ENCODE measurements around the gene GPR137. TPM values are rescaled to one million over a fixed set of nuclear protein-coding genes. Genes with fewer than 3 reads are reported as not detected.
A peak's percentile ranks its signal among the peaks of the same experiment; 100 is the strongest.

The GPR137 gene
- total and polyA plus RNA-seq, 12 donors = 15.6 to 69.8 (median 41.2) TPM

GRCh38 chr11:64281957-64282770 lies 3.5 kb upstream of the GPR137 start:
- no peak for DNase-seq
- TF ChIP-seq, protein P1, sequence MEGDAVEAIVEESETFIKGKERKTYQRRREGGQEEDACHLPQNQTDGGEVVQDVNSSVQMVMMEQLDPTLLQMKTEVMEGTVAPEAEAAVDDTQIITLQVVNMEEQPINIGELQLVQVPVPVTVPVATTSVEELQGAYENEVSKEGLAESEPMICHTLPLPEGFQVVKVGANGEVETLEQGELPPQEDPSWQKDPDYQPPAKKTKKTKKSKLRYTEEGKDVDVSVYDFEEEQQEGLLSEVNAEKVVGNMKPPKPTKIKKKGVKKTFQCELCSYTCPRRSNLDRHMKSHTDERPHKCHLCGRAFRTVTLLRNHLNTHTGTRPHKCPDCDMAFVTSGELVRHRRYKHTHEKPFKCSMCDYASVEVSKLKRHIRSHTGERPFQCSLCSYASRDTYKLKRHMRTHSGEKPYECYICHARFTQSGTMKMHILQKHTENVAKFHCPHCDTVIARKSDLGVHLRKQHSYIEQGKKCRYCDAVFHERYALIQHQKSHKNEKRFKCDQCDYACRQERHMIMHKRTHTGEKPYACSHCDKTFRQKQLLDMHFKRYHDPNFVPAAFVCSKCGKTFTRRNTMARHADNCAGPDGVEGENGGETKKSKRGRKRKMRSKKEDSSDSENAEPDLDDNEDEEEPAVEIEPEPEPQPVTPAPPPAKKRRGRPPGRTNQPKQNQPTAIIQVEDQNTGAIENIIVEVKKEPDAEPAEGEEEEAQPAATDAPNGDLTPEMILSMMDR (IDR thresholded peaks at IDR 0.05) = no peak
- Histone ChIP-seq H3K36me3 (replicated peaks in 1 of 2) (peaks cover 0 to 17% of the 10 kb centered on the region in 2 donors), H3K4me1 (replicated peaks in 1 of 2) (peaks cover 15 to 19% of the 10 kb centered on the region in 2 donors), H3K27me3 (no peaks in the 10 kb centered on the region), H3K9me3 (replicated peaks in 1 of 3) (no peaks in the 10 kb centered on the region), H3K4me3 (no peak overlapping the region), H3K27ac (no peak overlapping the region)
- intact Hi-C loops (cut with DNase I) = no loop called here
- whole genome bisulfite sequencing, 4 donors = 92 to 96% (median 95%) methylated on average over 22 of the region's 22 CpGs

GRCh38 chr11:64283092-64283491 lies 2.6 kb upstream of the GPR137 start:
- 90 to 94% (median 93%) methylated on average over 3 of the region's 3 CpGs for WGBS, 4 donors
- TF ChIP-seq, protein P1 (IDR thresholded peaks at IDR 0.05) = no peak
- no peak for TF ChIP-seq POLR2A (IDR thresholded peaks at IDR 0.05)
- no peaks in the 10 kb centered on the region for H3K9me3 ChIP-seq (replicated peaks in 1 of 3)
- no peak for DNase-seq
- no peak overlapping the region for H3K27ac ChIP-seq
- no peak overlapping the region for H3K4me3 ChIP-seq
- no peaks in the 10 kb centered on the region for H3K27me3 ChIP-seq
- peaks cover 15 to 19% of the 10 kb centered on the region in 2 donors for H3K4me1 ChIP-seq (replicated peaks in 1 of 2)
- intact Hi-C loops (cut with DNase I) = no loop called here
- peaks cover 0 to 11% of the 10 kb centered on the region in 2 donors for H3K36me3 ChIP-seq (replicated peaks in 1 of 2)

- H3K27ac ChIP-seq = peak within 1 kb of the TSS; percentile 77 to 94 (median 87)
- no peaks in the 10 kb centered on the region for H3K9me3 ChIP-seq (replicated peaks in 1 of 3)
- DNase-seq = peak; percentile 96 to 98 (median 97)
- peaks cover 15 to 19% of the 10 kb centered on the region in 2 donors for H3K4me1 ChIP-seq (replicated peaks in 1 of 2)
- H3K36me3 ChIP-seq (replicated peaks in 1 of 2) = peaks cover 0 to 3% of the 10 kb centered on the region in 2 donors
- intact Hi-C loops (cut with DNase I) = no loop called here
- TF ChIP-seq, protein P1 (IDR thresholded peaks at IDR 0.05) = no peak
- peak in 1 of 2 donors; percentile 55 for TF ChIP-seq POLR2A (IDR thresholded peaks at IDR 0.05)
- 2 to 52% (median 6%) methylated on average over 2 to 44 of the region's 44 CpGs for WGBS, 4 donors
- peak within 1 kb of the TSS; percentile 57 to 93 (median 75) for H3K4me3 ChIP-seq
- no peaks in the 10 kb centered on the region for H3K27me3 ChIP-seq
These were observed 1.3 kb upstream of the GPR137 start, which contains the start of gene BAD for GRCh38 chr11:64284048-64284961. BAD (minus strand) TSS chr11:64284665; CDS start chr11:64284368, 297 bp downstream.

Data from adrenal gland (tissue), 12 donors.